Hepatocyte (in vitro differentiated cells): ENCODE results near the gene ADGRD1. TPM values are rescaled to one million over a fixed set of nuclear protein-coding genes. Genes with fewer than 3 reads are reported as not detected.

Source experiments
- DNase-seq: peaks from one replicate; pipeline ENCODE4 v3.0.0-alpha.2; 2016; ENCODE audit warnings: low spot score
- H2AFZ ChIP-seq: fragments of 200-600 bp; sonication (generic); 2 replicates; pipeline ENCODE4 v1.6.0; 2016; ENCODE audit warnings: antibody characterized with exemption, mild to moderate bottlenecking
- H3K27ac ChIP-seq: fragments of 200-600 bp; sonication (generic); 2 replicates; pipeline ENCODE4 v1.5.1; 2016; ENCODE audit warnings: mild to moderate bottlenecking
- H3K27me3 ChIP-seq: fragments of 200-600 bp; sonication (generic); 2 replicates; pipeline ENCODE4 v1.6.1; 2016
- H3K36me3 ChIP-seq: fragments of 200-600 bp; sonication (generic); replicated peaks from 2 replicates; pipeline ENCODE4 v1.5.1; 2016; ENCODE audit warnings: low read depth; ENCODE audit not compliant: insufficient read depth
- H3K4me1 ChIP-seq: fragments of 200-600 bp; sonication (generic); 2 replicates; pipeline ENCODE4 v1.5.1; 2016; ENCODE audit warnings: mild to moderate bottlenecking, moderate library complexity; ENCODE audit not compliant: insufficient read depth
- H3K4me2 ChIP-seq: fragments of 200-600 bp; sonication (generic); 2 replicates; pipeline ENCODE4 v1.6.0; 2016
- H3K4me3 ChIP-seq: fragments of 200-600 bp; sonication (generic); 2 replicates; pipeline ENCODE4 v1.5.1; 2016; ENCODE audit warnings: mild to moderate bottlenecking
- H3K79me2 ChIP-seq: fragments of 200-600 bp; sonication (generic); 2 replicates; pipeline ENCODE4 v1.6.0; 2017; ENCODE audit warnings: mild to moderate bottlenecking
- H3K9me2 ChIP-seq: fragments of 200-600 bp; sonication (generic); replicated peaks from 2 replicates; pipeline ENCODE4 v1.6.0; 2017; ENCODE audit warnings: mild to moderate bottlenecking; ENCODE audit not compliant: insufficient read depth
- H3K9me3 ChIP-seq: fragments of 200-600 bp; sonication (generic); 2 replicates; pipeline ENCODE4 v1.5.1; 2016; ENCODE audit warnings: low read depth, mild to moderate bottlenecking
- H4K20me1 ChIP-seq: fragments of 200-600 bp; sonication (generic); 2 replicates; pipeline ENCODE4 v1.6.0; 2016; ENCODE audit warnings: mild to moderate bottlenecking; ENCODE audit not compliant: insufficient read depth, poor library complexity, severe bottlenecking
- CTCF ChIP-seq: fragments of 200-600 bp; sonication (generic); IDR thresholded peaks from 2 replicates; pipeline ENCODE4 v1.5.1; 2016; ENCODE audit warnings: antibody characterized with exemption, mild to moderate bottlenecking; ENCODE audit not compliant: poor library complexity
- EZH2 ChIP-seq: fragments of 200-600 bp; sonication (generic); IDR thresholded peaks from 2 replicates; pipeline ENCODE4 v1.6.1; 2016; ENCODE audit warnings: antibody characterized with exemption, mild to moderate bottlenecking, borderline replicate concordance
- EZH2phosphoT487 ChIP-seq: fragments of 200-600 bp; sonication (generic); IDR thresholded peaks from one replicate; pipeline ENCODE4 v1.6.1; 2018; ENCODE audit warnings: antibody characterized with exemption, mild to moderate bottlenecking, low read depth, moderate library complexity; ENCODE audit not compliant: unreplicated experiment, severe bottlenecking
- WGBS: methylation state at CpG from one replicate; pipeline ENCODE4 v1.1.6; 2016; ENCODE audit warnings: low lambda C conversion rate; ENCODE audit errors: missing lambda C conversion rate; 5-methylcytosine and 5-hydroxymethylcytosine counted together
- polyA plus RNA-seq: library from polyadenylated mRNA; unstranded; fragments of >200 nt; fragmentation: Nextera tagmentation; extraction: Ambion mirVana; gene quantifications from 2 replicates; pipeline ENCODE4 v1.2.1, GENCODE V29; 2016
- total RNA-seq: library from RNA; depleted of rRNA; stranded (reverse); fragments of >200 nt; gene quantifications from 2 replicates; pipeline ENCODE4 v1.2.3, GENCODE V29; 2014

The ADGRD1 gene
- total and polyA plus RNA-seq, 2 experiments from 2014 or later, result 18.1 to 18.5 TPM

GRCh38 chr12:131097202-131098177 lies 143.8 kb downstream of the ADGRD1 start:
- H3K9me3 ChIP-seq, result no peaks in the 10 kb centered on the region
- no peaks in the 10 kb centered on the region for H3K79me2 ChIP-seq
- H3K4me3 ChIP-seq, result no peak overlapping the region
- no peaks in the 10 kb centered on the region for H3K4me1 ChIP-seq
- H3K27me3 ChIP-seq, result no peaks in the 10 kb centered on the region
- no peak overlapping the region for H2AFZ ChIP-seq
- H3K36me3 ChIP-seq, result no peaks in the 10 kb centered on the region
- 87% methylated on average over 31 of the region's 31 CpGs for WGBS
- DNase-seq, result no peak
- no peaks in the 10 kb centered on the region for H3K9me2 ChIP-seq
- no peak overlapping the region for H3K4me2 ChIP-seq
- no peak for TF ChIP-seq EZH2phosphoT487
- no peak for TF ChIP-seq CTCF
- TF ChIP-seq EZH2, result no peak
- no peaks in the 10 kb centered on the region for H4K20me1 ChIP-seq
- H3K27ac ChIP-seq, result no peak overlapping the region

- Histone ChIP-seq H3K9me2 (no peaks in the 10 kb centered on the region), H3K36me3 (no peaks in the 10 kb centered on the region), H3K79me2 (no peaks in the 10 kb centered on the region), H3K4me1 (no peaks in the 10 kb centered on the region), H2AFZ (no peak overlapping the region), H3K27ac (no peak overlapping the region), H3K27me3 (no peaks in the 10 kb centered on the region), H3K4me2 (no peak overlapping the region), H4K20me1 (no peaks in the 10 kb centered on the region), H3K4me3 (no peak overlapping the region), H3K9me3 (no peaks in the 10 kb centered on the region)
- no peak for DNase-seq
- 92% methylated on average over 19 of the region's 19 CpGs for WGBS
- TF ChIP-seq EZH2 (no peak), CTCF (no peak), EZH2phosphoT487 (no peak)
Measured at GRCh38 chr12:131098178-131098981, 144.7 kb downstream of the ADGRD1 start.

GRCh38 chr12:131100031-131100674 lies 146.4 kb downstream of the ADGRD1 start:
- no peaks in the 10 kb centered on the region for H3K27me3 ChIP-seq
- no peak overlapping the region for H3K4me2 ChIP-seq
- H3K27ac ChIP-seq, result no peak overlapping the region
- no peaks in the 10 kb centered on the region for H3K36me3 ChIP-seq
- no peaks in the 10 kb centered on the region for H3K9me3 ChIP-seq
- H3K4me3 ChIP-seq, result no peak overlapping the region
- no peaks in the 10 kb centered on the region for H3K4me1 ChIP-seq
- H4K20me1 ChIP-seq, result no peaks in the 10 kb centered on the region
- TF ChIP-seq EZH2phosphoT487 (no peak), CTCF (no peak), EZH2 (no peak)
- DNase-seq, result no peak
- H3K9me2 ChIP-seq, result no peaks in the 10 kb centered on the region
- no peaks in the 10 kb centered on the region for H3K79me2 ChIP-seq
- H2AFZ ChIP-seq, result no peak overlapping the region
- 86% methylated on average over 5 of the region's 5 CpGs for WGBS
